Natural killer cell (primary cell): ENCODE results near the gene NR2F1-AS1. TPM values are rescaled to one million over a fixed set of nuclear protein-coding genes. Genes with fewer than 3 reads are reported as not detected.

ENCODE experiments used
- ATAC-seq, 3 donors: fragments of 150-1000 bp in 2 of 3; fragments of 200-7000 bp in 1 of 3; cut with Tn5 transposase; 1 replicate in 1 of 3; 2 replicates in 2 of 3; pipeline ENCODE4 v1.10.0; 2021; ENCODE audit warnings: mild to moderate bottlenecking in 2 of 3, moderate library complexity in 2 of 3
- DNase-seq, 2 donors: peaks; one replicate each; pipeline versions ENCODE4 v3.0.0 to v3.0.0-alpha.2; 2013 to 2021; ENCODE audit warnings: mixed read lengths in 1 of 2
- H3K27ac ChIP-seq: one replicate; pipeline ENCODE4 v1.5.1; 2013; ENCODE audit warnings: mild to moderate bottlenecking, low read length
- H3K27me3 ChIP-seq: one replicate; pipeline ENCODE4 v1.6.1; 2013; ENCODE audit warnings: low read length; ENCODE audit not compliant: control insufficient read depth, insufficient read depth
- H3K36me3 ChIP-seq: one replicate; pipeline ENCODE4 v1.6.1; 2013; ENCODE audit warnings: low read length; ENCODE audit not compliant: control insufficient read depth, insufficient read depth
- H3K4me1 ChIP-seq: one replicate; pipeline ENCODE4 v1.6.1; 2013; ENCODE audit warnings: low read length; ENCODE audit not compliant: control insufficient read depth, insufficient read depth
- H3K4me3 ChIP-seq: one replicate; pipeline ENCODE4 v1.5.1; 2013; ENCODE audit warnings: low read length
- H3K9me3 ChIP-seq: one replicate; pipeline ENCODE4 v1.6.1; 2013; ENCODE audit warnings: low read length; ENCODE audit not compliant: control insufficient read depth, insufficient read depth
- H3K27ac Mint-ChIP-seq, 2 donors: one replicate each; pipeline ENCODE4 v1.8.0; 2022; ENCODE audit warnings: mild to moderate bottlenecking in 2 of 2, mixed read lengths in 2 of 2, moderate library complexity in 1 of 2
- H3K27me3 Mint-ChIP-seq, 2 donors: one replicate each; pipeline ENCODE4 v1.8.0; 2022; ENCODE audit warnings: low read depth in 2 of 2, mixed read lengths in 2 of 2
- H3K36me3 Mint-ChIP-seq: one replicate; pipeline ENCODE4 v1.8.0; 2022; ENCODE audit warnings: mixed read lengths
- H3K4me1 Mint-ChIP-seq, 2 donors: one replicate each; pipeline ENCODE4 v1.8.0; 2022; ENCODE audit warnings: mixed read lengths in 2 of 2
- H3K4me3 Mint-ChIP-seq: one replicate; pipeline ENCODE4 v1.8.0; 2022; ENCODE audit warnings: mild to moderate bottlenecking, moderate library complexity, mixed read lengths
- H3K9me3 Mint-ChIP-seq, 2 donors: one replicate each; pipeline ENCODE4 v1.8.0; 2022; ENCODE audit warnings: mixed read lengths in 2 of 2
- CTCF ChIP-seq: fragments of 200-600 bp; IDR thresholded peaks from one replicate; pipeline ENCODE4 v1.8.0; 2022; ENCODE audit warnings: antibody characterized with exemption
- WGBS: methylation state at CpG from one replicate; pipeline ENCODE4 v1.1.7; 2013; ENCODE audit warnings: missing lambda C conversion rate; ENCODE audit not compliant: insufficient coverage; 5-methylcytosine and 5-hydroxymethylcytosine counted together
- intact Hi-C: fragments of 100-400 bp; cut with micrococcal nuclease; formaldehyde crosslinking; loops from one replicate; pipeline ENCODE4 v1.14.2; 2022
- total RNA-seq, 4 donors: library from RNA; stranded (reverse); fragments of 120-200 nt in 1 of 4; gene quantifications; one replicate each; pipeline versions ENCODE4 v1.2.3 to v1.2.4, GENCODE V29; 2013 to 2022

Gene NR2F1-AS1
- total RNA-seq, 3 donors from 2014 or later (not counting 1 experiment from before 2014, with no cell fraction given) = not detected

GRCh38 chr5:93411716-93412115 is 169.3 kb downstream of the NR2F1-AS1 start:
- no peak for TF ChIP-seq CTCF
- Mint-ChIP-seq H3K36me3 (no peaks in the 10 kb centered on the region), H3K9me3 (no peaks in the 10 kb centered on the region), H3K4me3 (no peak overlapping the region), H3K4me1 (no peaks in the 10 kb centered on the region), H3K27me3 (no peaks in the 10 kb centered on the region), H3K27ac (no peak overlapping the region)
- H3K4me1 ChIP-seq = no peaks in the 10 kb centered on the region
- no peaks in the 10 kb centered on the region for H3K36me3 ChIP-seq
- 64% methylated on average over 3 of the region's 3 CpGs for WGBS
- H3K4me3 ChIP-seq = no peak overlapping the region
- ATAC-seq = no peak
- no peaks in the 10 kb centered on the region for H3K27me3 ChIP-seq
- intact Hi-C loops = no loop called here
- DNase-seq = no peak
- H3K9me3 ChIP-seq = no peaks in the 10 kb centered on the region
- H3K27ac ChIP-seq = no peak overlapping the region

GRCh38 chr5:93409691-93410090 is 171.3 kb downstream of the NR2F1-AS1 start:
- no peak overlapping the region for H3K27ac ChIP-seq
- Mint-ChIP-seq H3K4me1 (no peaks in the 10 kb centered on the region), H3K36me3 (no peaks in the 10 kb centered on the region), H3K4me3 (no peak overlapping the region), H3K9me3 (no peaks in the 10 kb centered on the region), H3K27me3 (no peaks in the 10 kb centered on the region), H3K27ac (no peak overlapping the region)
- TF ChIP-seq CTCF = no peak
- H3K9me3 ChIP-seq = no peaks in the 10 kb centered on the region
- no peaks in the 10 kb centered on the region for H3K4me1 ChIP-seq
- DNase-seq (no peak), ATAC-seq (no peak)
- H3K36me3 ChIP-seq = no peaks in the 10 kb centered on the region
- H3K27me3 ChIP-seq = no peaks in the 10 kb centered on the region
- no peak overlapping the region for H3K4me3 ChIP-seq
- intact Hi-C loops = no loop called here

- intact Hi-C loops = no loop called here
- Mint-ChIP-seq H3K4me1 (no peaks in the 10 kb centered on the region), H3K9me3 (no peaks in the 10 kb centered on the region), H3K4me3 (no peak overlapping the region), H3K27ac (no peak overlapping the region), H3K27me3 (no peaks in the 10 kb centered on the region), H3K36me3 (no peaks in the 10 kb centered on the region)
- Histone ChIP-seq H3K27ac (no peak overlapping the region), H3K4me3 (no peak overlapping the region), H3K4me1 (no peaks in the 10 kb centered on the region), H3K36me3 (no peaks in the 10 kb centered on the region), H3K9me3 (no peaks in the 10 kb centered on the region), H3K27me3 (no peaks in the 10 kb centered on the region)
- no peak for DNase-seq
- no peak for TF ChIP-seq CTCF
- ATAC-seq = no peak
- WGBS = 79% methylated on average over 6 of the region's 6 CpGs
Measured at GRCh38 chr5:93407454-93407853, 173.6 kb downstream of the NR2F1-AS1 start.

- Mint-ChIP-seq H3K4me3 (no peak overlapping the region), H3K36me3 (no peaks in the 10 kb centered on the region), H3K4me1 (no peaks in the 10 kb centered on the region), H3K27ac (no peak overlapping the region), H3K27me3 (no peaks in the 10 kb centered on the region), H3K9me3 (no peaks in the 10 kb centered on the region)
- H3K36me3 ChIP-seq = no peaks in the 10 kb centered on the region
- no peaks in the 10 kb centered on the region for H3K27me3 ChIP-seq
- no peak for ATAC-seq
- no peaks in the 10 kb centered on the region for H3K9me3 ChIP-seq
- no peak for TF ChIP-seq CTCF
- no peak for DNase-seq
- 78% methylated on average over 4 of the region's 5 CpGs for WGBS
- H3K4me1 ChIP-seq = no peaks in the 10 kb centered on the region
- H3K4me3 ChIP-seq = no peak overlapping the region
- intact Hi-C loops = no loop called here
- H3K27ac ChIP-seq = no peak overlapping the region
Measured at GRCh38 chr5:93406971-93407401, 174.0 kb downstream of the NR2F1-AS1 start.
